OCI-LY3 (cell line): ENCODE data around the gene CEBPG.

Source experiments
- EZH2phosphoT487 ChIP-seq: fragments of 200-600 bp; shearing (Covaris generic); IDR thresholded peaks from 2 replicates; pipeline ENCODE4 v1.6.1; 2018; ENCODE audit warnings: antibody characterized with exemption, mixed run types, low read depth
- TF ChIP-seq, protein P1 (sequence below): fragments of 200-600, 300-600 bp; sonication (generic); IDR thresholded peaks from 2 replicates; pipeline ENCODE4 v1.5.1; 2014; ENCODE audit warnings: antibody characterized with exemption, low read length, low read depth

DNA sequence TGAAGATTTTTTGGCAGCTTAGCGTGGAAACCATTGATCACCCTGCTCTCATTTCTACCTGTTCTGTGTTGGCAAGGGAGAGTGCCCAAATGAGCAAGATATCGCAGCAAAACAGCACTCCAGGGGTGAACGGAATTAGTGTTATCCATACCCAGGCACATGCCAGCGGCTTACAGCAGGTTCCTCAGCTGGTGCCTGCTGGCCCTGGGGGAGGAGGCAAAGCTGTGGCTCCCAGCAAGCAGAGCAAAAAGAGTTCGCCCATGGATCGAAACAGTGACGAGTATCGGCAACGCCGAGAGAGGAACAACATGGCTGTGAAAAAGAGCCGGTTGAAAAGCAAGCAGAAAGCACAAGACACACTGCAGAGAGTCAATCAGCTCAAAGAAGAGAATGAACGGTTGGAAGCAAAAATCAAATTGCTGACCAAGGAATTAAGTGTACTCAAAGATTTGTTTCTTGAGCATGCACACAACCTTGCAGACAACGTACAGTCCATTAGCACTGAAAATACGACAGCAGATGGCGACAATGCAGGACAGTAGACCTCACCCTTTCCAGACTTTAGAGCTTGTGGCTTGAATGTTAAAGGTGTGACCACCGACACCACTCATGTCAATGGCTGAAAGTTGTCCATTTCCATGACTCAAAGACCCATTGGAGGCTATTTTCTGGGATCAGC, 5.8 kb downstream of the CEBPG start:
- TF ChIP-seq, protein P1, sequence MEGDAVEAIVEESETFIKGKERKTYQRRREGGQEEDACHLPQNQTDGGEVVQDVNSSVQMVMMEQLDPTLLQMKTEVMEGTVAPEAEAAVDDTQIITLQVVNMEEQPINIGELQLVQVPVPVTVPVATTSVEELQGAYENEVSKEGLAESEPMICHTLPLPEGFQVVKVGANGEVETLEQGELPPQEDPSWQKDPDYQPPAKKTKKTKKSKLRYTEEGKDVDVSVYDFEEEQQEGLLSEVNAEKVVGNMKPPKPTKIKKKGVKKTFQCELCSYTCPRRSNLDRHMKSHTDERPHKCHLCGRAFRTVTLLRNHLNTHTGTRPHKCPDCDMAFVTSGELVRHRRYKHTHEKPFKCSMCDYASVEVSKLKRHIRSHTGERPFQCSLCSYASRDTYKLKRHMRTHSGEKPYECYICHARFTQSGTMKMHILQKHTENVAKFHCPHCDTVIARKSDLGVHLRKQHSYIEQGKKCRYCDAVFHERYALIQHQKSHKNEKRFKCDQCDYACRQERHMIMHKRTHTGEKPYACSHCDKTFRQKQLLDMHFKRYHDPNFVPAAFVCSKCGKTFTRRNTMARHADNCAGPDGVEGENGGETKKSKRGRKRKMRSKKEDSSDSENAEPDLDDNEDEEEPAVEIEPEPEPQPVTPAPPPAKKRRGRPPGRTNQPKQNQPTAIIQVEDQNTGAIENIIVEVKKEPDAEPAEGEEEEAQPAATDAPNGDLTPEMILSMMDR: no peak
- no peak for TF ChIP-seq EZH2phosphoT487
